Thyroid gland (tissue), 4 donors: Measurements from ENCODE around the gene HIGD2A. TPM values are rescaled to one million over a fixed set of nuclear protein-coding genes. Genes with fewer than 3 reads are reported as not detected.

Experiments used
- DNase-seq, 2 donors: peaks; one replicate each; pipeline ENCODE4 v3.0.0-alpha.2; 2019
- H3K27ac ChIP-seq, 3 donors: fragments of 200-600 bp; sonication (generic); 1 replicate in 2 of 3; 2 replicates in 1 of 3; pipeline ENCODE4 v1.5.1; 2016 to 2019; ENCODE audit warnings: mild to moderate bottlenecking in 1 of 3, moderate library complexity in 1 of 3
- H3K27me3 ChIP-seq: fragments of 200-600 bp; sonication (generic); one replicate; pipeline ENCODE4 v1.5.1; 2019
- H3K36me3 ChIP-seq, 2 donors: fragments of 200-600 bp; sonication (generic); one replicate each; pipeline ENCODE4 v1.5.1; 2016 to 2019
- H3K4me1 ChIP-seq, 2 donors: fragments of 200-600 bp; sonication (generic); one replicate each; pipeline ENCODE4 v1.5.1; 2017 to 2019
- H3K4me3 ChIP-seq, 3 donors: fragments of 200-600 bp; sonication (generic); replicated peaks in 1 of 3; 1 replicate in 2 of 3; 2 replicates in 1 of 3; pipeline ENCODE4 v1.5.1; 2016; ENCODE audit warnings: mild to moderate bottlenecking in 1 of 3
- H3K9me3 ChIP-seq: fragments of 200-600 bp; sonication (generic); one replicate; pipeline ENCODE4 v1.5.1; 2017
- POLR2A ChIP-seq, 2 donors: fragments of 450-650 bp; IDR thresholded peaks; one replicate each; pipeline ENCODE4 v1.6.1; 2017; ENCODE audit warnings: antibody characterized with exemption in 2 of 2, mild to moderate bottlenecking in 2 of 2, moderate library complexity in 1 of 2
- WGBS, 2 donors: methylation state at CpG; one replicate each; pipeline ENCODE4 v1.1.5; 2017; 5-methylcytosine and 5-hydroxymethylcytosine counted together
- intact Hi-C: fragments of 100-400 bp; cut with DNase I; formaldehyde crosslinking; loops from one replicate; pipeline ENCODE4 v1.15.1; 2023
- total RNA-seq, 4 donors: library from RNA; depleted of rRNA; stranded (reverse); fragments of >200 nt; gene quantifications; one replicate each; pipeline ENCODE4 v1.2.3, GENCODE V29; 2016
- TF ChIP-seq, protein P1 (sequence below), 6 experiments: fragments of 200-600 bp in 3 of 6; fragments of 450-650 bp in 3 of 6; sonication (generic) in 3 of 6; IDR thresholded peaks; one replicate each; pipeline ENCODE4 v1.5.1; 2016 to 2019; ENCODE audit warnings: antibody characterized with exemption in 6 of 6, mild to moderate bottlenecking in 2 of 6, inconsistent platforms in 1 of 6, moderate library complexity in 1 of 6

Gene HIGD2A
- total RNA-seq, 4 donors from 2014 or later = 112 to 188 (median 138) TPM

DNA sequence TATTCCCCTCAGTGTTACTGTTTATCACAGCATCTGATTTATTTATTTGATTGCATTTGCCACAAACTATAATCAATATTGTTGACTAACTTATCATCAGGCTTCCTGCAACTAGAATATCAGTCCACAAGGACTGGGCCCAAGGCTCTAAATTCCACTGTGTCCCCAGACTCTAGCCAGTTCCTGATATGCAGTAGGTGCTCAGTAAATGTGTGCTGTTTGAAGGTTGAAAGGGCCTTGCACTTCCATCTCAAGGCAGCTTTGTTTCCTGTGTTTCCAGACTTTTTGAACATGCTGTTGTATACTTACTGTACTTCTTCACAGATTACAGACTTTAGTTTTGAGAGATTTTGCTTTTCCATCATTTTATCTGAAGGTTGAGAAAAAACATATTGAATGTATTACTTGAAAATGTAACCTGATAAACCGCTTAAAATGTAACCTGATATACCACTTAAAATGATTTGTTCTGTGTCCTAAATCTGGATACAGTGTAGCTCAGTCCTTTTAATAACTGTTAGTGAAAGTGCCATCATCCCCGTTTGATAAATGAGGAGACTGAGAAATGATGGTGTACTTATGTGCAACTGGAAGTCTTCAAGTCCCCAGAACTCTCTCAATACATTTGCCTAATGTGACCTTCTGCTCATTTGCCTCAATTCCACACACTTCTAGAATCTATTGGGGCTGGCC lies 45.6 kb upstream of the HIGD2A start:
- Histone ChIP-seq H3K27me3 (no peaks in the 10 kb centered on the region), H3K4me1 (no peaks in the 10 kb centered on the region), H3K9me3 (no peaks in the 10 kb centered on the region), H3K36me3 (peaks cover 23 to 31% of the 10 kb centered on the region in 2 donors), H3K27ac (no peak overlapping the region), H3K4me3 (no peak overlapping the region)
- intact Hi-C loops = no loop called here
- DNase-seq = no peak
- TF ChIP-seq POLR2A (IDR thresholded peaks at IDR 0.05) = no peak
- TF ChIP-seq, protein P1, sequence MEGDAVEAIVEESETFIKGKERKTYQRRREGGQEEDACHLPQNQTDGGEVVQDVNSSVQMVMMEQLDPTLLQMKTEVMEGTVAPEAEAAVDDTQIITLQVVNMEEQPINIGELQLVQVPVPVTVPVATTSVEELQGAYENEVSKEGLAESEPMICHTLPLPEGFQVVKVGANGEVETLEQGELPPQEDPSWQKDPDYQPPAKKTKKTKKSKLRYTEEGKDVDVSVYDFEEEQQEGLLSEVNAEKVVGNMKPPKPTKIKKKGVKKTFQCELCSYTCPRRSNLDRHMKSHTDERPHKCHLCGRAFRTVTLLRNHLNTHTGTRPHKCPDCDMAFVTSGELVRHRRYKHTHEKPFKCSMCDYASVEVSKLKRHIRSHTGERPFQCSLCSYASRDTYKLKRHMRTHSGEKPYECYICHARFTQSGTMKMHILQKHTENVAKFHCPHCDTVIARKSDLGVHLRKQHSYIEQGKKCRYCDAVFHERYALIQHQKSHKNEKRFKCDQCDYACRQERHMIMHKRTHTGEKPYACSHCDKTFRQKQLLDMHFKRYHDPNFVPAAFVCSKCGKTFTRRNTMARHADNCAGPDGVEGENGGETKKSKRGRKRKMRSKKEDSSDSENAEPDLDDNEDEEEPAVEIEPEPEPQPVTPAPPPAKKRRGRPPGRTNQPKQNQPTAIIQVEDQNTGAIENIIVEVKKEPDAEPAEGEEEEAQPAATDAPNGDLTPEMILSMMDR (IDR thresholded peaks at IDR 0.05) = no peak
- WGBS, 2 donors = 69 to 83% methylated on average over 2 of the region's 2 CpGs

DNA sequence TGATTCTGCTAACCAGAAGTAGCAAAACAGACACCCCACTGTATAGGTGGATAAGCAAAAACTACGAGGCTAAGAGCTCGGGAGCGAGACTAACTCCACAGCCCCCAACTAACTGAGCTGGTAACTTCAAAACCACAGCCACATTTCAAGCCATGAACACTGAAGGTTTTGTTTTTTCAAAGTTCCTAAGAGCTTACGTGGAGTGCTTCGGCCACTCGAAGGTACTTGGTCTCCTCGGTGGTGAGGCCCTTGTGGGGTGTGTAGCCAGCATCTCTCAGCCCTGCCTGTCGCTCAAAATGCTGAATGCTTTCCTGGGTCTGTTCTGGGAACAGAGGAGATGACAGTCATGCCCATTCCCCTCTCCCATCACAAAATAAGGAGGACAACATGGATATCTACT lies 38.1 kb upstream of the HIGD2A start:
- Histone ChIP-seq H3K4me3 (no peak overlapping the region), H3K4me1 (peaks cover 7 to 13% of the 10 kb centered on the region in 2 donors), H3K27me3 (no peaks in the 10 kb centered on the region), H3K9me3 (no peaks in the 10 kb centered on the region), H3K27ac (peak overlapping the region in 1 of 3 donors; percentile 14), H3K36me3 (peaks cover 46 to 51% of the 10 kb centered on the region in 2 donors)
- peak; percentile 76 to 82 for DNase-seq
- TF ChIP-seq POLR2A (IDR thresholded peaks at IDR 0.05) = no peak
- TF ChIP-seq, protein P1 (IDR thresholded peaks at IDR 0.05) = no peak
- intact Hi-C loops = no loop called here
- WGBS, 2 donors = 34 to 50% methylated on average over 7 to 8 of the region's 8 CpGs

DNA sequence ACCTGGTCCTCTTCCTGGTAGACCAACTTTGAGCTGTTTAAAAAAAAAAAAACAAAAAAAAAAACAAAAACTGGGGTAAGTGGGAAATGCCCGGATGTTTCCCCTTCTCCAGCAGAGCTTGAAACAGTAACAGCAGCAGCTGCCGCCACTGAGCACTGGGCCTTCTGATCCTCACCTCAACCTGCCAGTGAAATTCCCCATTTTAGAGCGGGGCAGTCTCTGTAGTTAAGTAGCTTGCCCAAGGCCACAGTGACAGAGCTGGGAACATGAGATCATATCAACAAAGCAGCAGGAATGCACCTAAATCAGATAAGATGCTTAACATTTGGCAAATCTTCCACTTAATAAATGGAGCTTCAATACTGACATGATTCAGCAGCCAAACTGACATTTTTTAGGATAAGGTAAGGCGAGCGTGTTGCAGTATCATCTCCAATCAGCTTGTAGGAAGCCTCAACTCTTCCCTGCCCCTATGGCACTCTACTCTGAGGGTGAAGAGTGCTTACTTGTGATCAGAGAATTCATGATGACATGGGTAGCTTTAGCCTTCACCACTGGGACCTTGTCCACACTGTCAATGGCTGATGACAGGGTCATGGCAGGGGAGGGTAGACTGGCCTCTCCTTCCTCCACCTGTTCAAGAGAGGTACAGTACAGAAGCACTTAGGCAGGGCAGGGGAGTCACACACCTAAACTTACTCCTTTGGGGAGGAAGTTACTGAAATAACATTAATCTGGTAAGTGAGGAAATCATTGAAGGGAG lies 36.3 kb upstream of the HIGD2A start:
- no peak overlapping the region for H3K4me3 ChIP-seq
- 78 to 90% methylated on average over 5 of the region's 5 CpGs for WGBS, 2 donors
- no peak overlapping the region for H3K27ac ChIP-seq
- peaks cover 29 to 34% of the 10 kb centered on the region in 2 donors for H3K36me3 ChIP-seq
- TF ChIP-seq, protein P1 (IDR thresholded peaks at IDR 0.05) = no peak
- TF ChIP-seq POLR2A (IDR thresholded peaks at IDR 0.05) = no peak
- intact Hi-C loops = no loop called here
- H3K9me3 ChIP-seq = no peaks in the 10 kb centered on the region
- peak; percentile 12 to 13 for DNase-seq
- H3K27me3 ChIP-seq = no peaks in the 10 kb centered on the region
- H3K4me1 ChIP-seq = peaks cover 7 to 24% of the 10 kb centered on the region in 2 donors

DNA sequence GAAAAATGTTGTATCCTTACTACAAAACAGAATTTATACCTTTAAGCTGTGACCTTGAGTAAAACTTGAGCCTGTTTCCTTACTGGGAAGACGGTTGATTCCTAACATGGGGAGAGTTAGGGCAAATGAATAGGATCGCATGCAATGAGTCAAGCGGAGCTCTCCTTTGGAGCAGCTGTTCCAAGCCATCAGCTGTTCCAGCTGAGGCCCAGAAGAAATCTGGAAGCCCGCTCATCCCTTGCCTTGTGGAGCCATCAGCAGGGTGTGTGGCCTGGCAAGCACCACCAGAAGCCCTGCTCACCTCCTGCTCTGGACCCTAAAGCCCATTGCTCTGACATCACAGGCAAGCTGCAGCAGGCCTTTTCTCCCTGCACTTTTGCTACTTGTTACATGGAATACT lies 35.0 kb upstream of the HIGD2A start:
- intact Hi-C loops = no loop called here
- TF ChIP-seq POLR2A (IDR thresholded peaks at IDR 0.05) = no peak
- TF ChIP-seq, protein P1 (IDR thresholded peaks at IDR 0.05) = no peak
- no peak overlapping the region for H3K4me3 ChIP-seq
- H3K36me3 ChIP-seq = peaks cover 19 to 21% of the 10 kb centered on the region in 2 donors
- DNase-seq = no peak
- H3K27me3 ChIP-seq = no peaks in the 10 kb centered on the region
- 95% methylated on average over 4 of the region's 4 CpGs for WGBS, 2 donors
- peaks cover 7 to 24% of the 10 kb centered on the region in 2 donors for H3K4me1 ChIP-seq
- H3K9me3 ChIP-seq = no peaks in the 10 kb centered on the region
- no peak overlapping the region for H3K27ac ChIP-seq
